HEK293T (cell line): ENCODE results near the gene RBM38.

ENCODE experiments used
- CTCF ChIA-PET: fragments of 350-600 bp; formaldehyde crosslinking; extraction: SDS; loops from one replicate; lab custom pipeline; 2021; ENCODE audit warnings: antibody characterized with exemption, inconsistent platforms; lab: Yijun Ruan, JAX
- POLR2A ChIA-PET: fragments of 350-600 bp; formaldehyde crosslinking; extraction: SDS; loops from one replicate; lab custom pipeline; 2020; ENCODE audit warnings: antibody characterized with exemption, inconsistent platforms; lab: Yijun Ruan, JAX
- DNase-seq: peaks from one replicate; pipeline ENCODE4 v3.0.0; 2012; ENCODE audit warnings: mixed read lengths; ENCODE audit errors: extremely low spot score
- ARNT ChIP-seq: fragments of 450-650 bp; IDR thresholded peaks from 2 replicates; pipeline ENCODE4 v1.6.1; 2017; ENCODE audit warnings: mild to moderate bottlenecking
- BHLHE40 ChIP-seq: fragments of 450-650 bp; IDR thresholded peaks from 2 replicates; pipeline ENCODE4 v1.6.1; 2016; ENCODE audit warnings: mild to moderate bottlenecking, moderate library complexity, borderline replicate concordance
- CTBP1 ChIP-seq: fragments of 450-650 bp; IDR thresholded peaks from 2 replicates; pipeline ENCODE4 v1.6.1; 2016; ENCODE audit warnings: borderline replicate concordance
- ELF4 ChIP-seq: fragments of 450-650 bp; IDR thresholded peaks from 2 replicates; pipeline ENCODE4 v1.6.1; 2017; ENCODE audit warnings: antibody characterized with exemption
- FOXA1 ChIP-seq: fragments of 450-650 bp; IDR thresholded peaks from 2 replicates; pipeline ENCODE4 v1.6.1; 2016; ENCODE audit warnings: mild to moderate bottlenecking
- FOXK2 ChIP-seq: fragments of 450-650 bp; IDR thresholded peaks from 2 replicates; pipeline ENCODE4 v1.6.1; 2016; ENCODE audit warnings: mild to moderate bottlenecking
- FOXM1 ChIP-seq: fragments of 450-650 bp; IDR thresholded peaks from 2 replicates; pipeline ENCODE4 v1.6.1; 2017; ENCODE audit warnings: mild to moderate bottlenecking, borderline replicate concordance
- HDGF ChIP-seq: fragments of 450-650 bp; IDR thresholded peaks from 2 replicates; pipeline ENCODE4 v1.6.1; 2017; ENCODE audit warnings: antibody characterized with exemption, borderline replicate concordance
- L3MBTL2 ChIP-seq: fragments of 450-650 bp; conservative IDR thresholded peaks from 2 replicates; pipeline ENCODE4 v1.6.1; 2016; ENCODE audit warnings: mild to moderate bottlenecking
- LEF1 ChIP-seq: fragments of 450-650 bp; IDR thresholded peaks from 2 replicates; pipeline ENCODE4 v1.6.1; 2017; ENCODE audit warnings: mild to moderate bottlenecking, borderline replicate concordance
- NFRKB ChIP-seq: fragments of 450-650 bp; IDR thresholded peaks from 2 replicates; pipeline ENCODE4 v1.6.1; 2016; ENCODE audit warnings: mild to moderate bottlenecking, moderate library complexity
- SP1 ChIP-seq: fragments of 450-650 bp; IDR thresholded peaks from 2 replicates; pipeline ENCODE4 v1.6.1; 2017
- SUZ12 ChIP-seq: fragments of 450-650 bp; IDR thresholded peaks from 2 replicates; pipeline ENCODE4 v1.6.1; 2016; ENCODE audit warnings: mild to moderate bottlenecking
- TARDBP ChIP-seq: fragments of 450-650 bp; IDR thresholded peaks from 2 replicates; pipeline ENCODE4 v1.6.1; 2016
- ZNF384 ChIP-seq: fragments of 450-650 bp; IDR thresholded peaks from 2 replicates; pipeline ENCODE4 v1.6.1; 2016
- TF ChIP-seq, protein P1 (sequence below): fragments of 450-650 bp; IDR thresholded peaks from 2 replicates; pipeline ENCODE4 v1.6.1; 2016

Gene RBM38

DNA sequence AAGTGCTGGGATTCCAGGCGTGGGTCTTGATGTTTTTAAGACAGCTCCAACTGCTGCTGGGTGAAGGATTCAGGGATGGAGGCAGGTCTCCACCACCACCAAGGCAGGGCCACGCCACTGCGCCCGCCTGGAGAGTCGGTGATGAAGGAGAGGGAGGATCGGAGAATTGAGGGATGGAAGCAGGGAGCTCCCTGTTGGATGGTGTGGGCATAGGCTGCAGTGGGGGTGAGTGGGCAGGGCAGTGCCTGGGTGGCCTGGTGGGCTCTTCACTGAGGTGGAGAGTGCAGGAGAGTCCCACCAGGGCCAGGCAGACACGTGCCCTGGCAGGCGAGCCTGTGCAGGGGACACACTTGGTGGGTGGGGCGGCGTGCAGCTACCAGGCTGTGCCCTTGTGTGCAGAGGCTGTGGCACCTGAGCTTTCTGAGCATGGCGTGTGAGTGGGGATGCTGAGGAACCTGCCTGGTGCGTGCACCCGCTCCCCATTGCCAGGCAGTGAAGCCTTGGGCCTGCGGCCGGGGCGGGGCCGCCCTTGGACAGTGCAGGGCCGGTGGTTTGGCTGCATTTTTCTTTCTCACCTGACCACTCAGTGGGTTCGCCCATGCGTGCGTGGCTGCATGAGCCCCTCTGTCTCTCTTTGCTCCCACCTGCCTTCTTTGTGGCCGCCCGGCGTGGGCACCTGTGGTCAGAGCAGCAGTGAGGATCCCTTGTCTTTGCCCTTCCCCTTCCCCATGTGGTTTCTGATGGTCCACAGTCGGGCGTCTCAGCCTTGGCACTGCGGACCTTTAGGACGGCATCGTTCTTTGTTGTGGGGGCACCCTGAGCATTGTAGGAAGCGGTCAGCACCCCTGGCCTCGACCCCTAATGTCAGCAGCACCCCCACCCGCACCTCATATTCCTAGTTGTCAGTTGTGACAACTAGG is 11.3 kb downstream of the RBM38 start:
- ChIA-PET CTCF (no interaction called here), POLR2A (interaction anchor here (1.0 to 2.9 kb wide), 4 partner anchors 10 to 12 kb away, joined by 3 to 10 read pairs (median 4); partner anchors contain the start of gene RBM38)
- no peak for DNase-seq
- no peak for TF ChIP-seq HDGF
- no peak for TF ChIP-seq NFRKB
- no peak for TF ChIP-seq SUZ12
- no peak for TF ChIP-seq FOXK2
- TF ChIP-seq L3MBTL2, result no peak
- no peak for TF ChIP-seq CTBP1
- TF ChIP-seq SP1, result no peak
- no peak for TF ChIP-seq LEF1

GRCh38 chr20:57403216-57403615 is 12.0 kb downstream of the RBM38 start:
- DNase-seq, result no peak
- POLR2A ChIA-PET, result interaction anchor here (1.0 to 2.9 kb wide), 3 partner anchors 10 to 12 kb away, joined by 3 to 10 read pairs (median 3); partner anchors contain the start of gene RBM38
- no peak for TF ChIP-seq SP1
- no peak for TF ChIP-seq HDGF
- no peak for TF ChIP-seq BHLHE40
- CTCF ChIA-PET, result no interaction called here

GRCh38 chr20:57404006-57404405 is 12.8 kb downstream of the RBM38 start:
- no peak for DNase-seq
- TF ChIP-seq HDGF, result no peak
- TF ChIP-seq L3MBTL2, result no peak
- no peak for TF ChIP-seq FOXK2
- no peak for TF ChIP-seq NFRKB
- TF ChIP-seq CTBP1, result no peak
- no peak for TF ChIP-seq FOXM1
- TF ChIP-seq, protein P1, sequence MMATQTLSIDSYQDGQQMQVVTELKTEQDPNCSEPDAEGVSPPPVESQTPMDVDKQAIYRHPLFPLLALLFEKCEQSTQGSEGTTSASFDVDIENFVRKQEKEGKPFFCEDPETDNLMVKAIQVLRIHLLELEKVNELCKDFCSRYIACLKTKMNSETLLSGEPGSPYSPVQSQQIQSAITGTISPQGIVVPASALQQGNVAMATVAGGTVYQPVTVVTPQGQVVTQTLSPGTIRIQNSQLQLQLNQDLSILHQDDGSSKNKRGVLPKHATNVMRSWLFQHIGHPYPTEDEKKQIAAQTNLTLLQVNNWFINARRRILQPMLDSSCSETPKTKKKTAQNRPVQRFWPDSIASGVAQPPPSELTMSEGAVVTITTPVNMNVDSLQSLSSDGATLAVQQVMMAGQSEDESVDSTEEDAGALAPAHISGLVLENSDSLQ, result no peak
- TF ChIP-seq ZNF384, result no peak
- no peak for TF ChIP-seq ARNT
- no peak for TF ChIP-seq TARDBP
- no peak for TF ChIP-seq LEF1
- no peak for TF ChIP-seq SUZ12
- CTCF ChIA-PET, result no interaction called here
- POLR2A ChIA-PET, result interaction anchor here (1.4 to 2.9 kb wide), 2 partner anchors 9 to 12 kb away, joined by 3 to 10 read pairs; no protein-coding TSS in a partner anchor

DNA sequence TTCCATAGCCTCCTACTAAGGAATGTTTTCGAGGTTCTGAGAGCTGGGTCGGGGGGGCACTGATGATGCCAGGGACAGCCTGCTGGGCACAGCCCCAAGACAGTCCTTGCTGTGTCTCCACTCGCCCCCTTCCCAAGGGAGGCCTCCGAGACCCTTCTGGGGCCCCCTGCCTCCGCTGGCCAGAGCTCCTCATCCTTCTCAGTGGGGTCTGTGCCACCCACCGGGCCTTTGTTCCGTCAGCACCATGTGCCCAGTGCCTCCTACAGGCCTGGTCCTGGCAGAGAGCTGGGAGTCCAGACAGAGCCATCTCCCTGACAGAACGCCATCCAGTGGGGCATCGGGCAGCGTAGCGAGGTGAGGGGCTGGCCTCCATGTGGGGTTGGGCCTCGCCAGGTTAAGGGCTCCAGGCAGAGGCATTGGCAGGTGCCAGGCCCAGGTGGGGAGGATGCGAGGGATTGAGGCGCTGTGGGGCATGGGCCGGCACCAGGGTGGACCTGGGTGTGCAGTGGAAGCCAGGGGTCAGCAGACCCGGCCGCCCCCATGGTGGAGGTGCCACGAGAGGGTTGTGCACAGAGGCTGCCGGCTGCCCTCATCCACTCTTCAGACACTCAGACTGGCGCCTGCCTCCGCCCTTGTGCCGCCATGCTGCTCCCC is 13.3 kb downstream of the RBM38 start:
- no peak for TF ChIP-seq ARNT
- TF ChIP-seq FOXM1, result no peak
- ChIA-PET POLR2A (interaction anchor here (2.9 kb wide), 1 partner anchor 8 kb away, joined by 10 read pairs; no protein-coding TSS in a partner anchor), CTCF (no interaction called here)
- no peak for DNase-seq

- TF ChIP-seq ZNF384 (no peak), BHLHE40 (no peak), SP1 (no peak), L3MBTL2 (no peak), SUZ12 (no peak), FOXM1 (no peak), ELF4 (no peak), LEF1 (no peak)
- ChIA-PET POLR2A (no interaction called here), CTCF (no interaction called here)
- no peak for DNase-seq
Observed at GRCh38 chr20:57405236-57406016, 14.2 kb downstream of the RBM38 start.

- TF ChIP-seq CTBP1 (no peak), FOXK2 (no peak), FOXM1 (no peak), L3MBTL2 (no peak), ARNT (no peak), LEF1 (no peak), ELF4 (no peak), SUZ12 (no peak), NFRKB (no peak), FOXA1 (no peak), HDGF (no peak), TARDBP (no peak)
- no peak for DNase-seq
- ChIA-PET CTCF (interaction anchor here (0.6 kb wide), 1 partner anchor 20 kb away, joined by 3 read pairs; no protein-coding TSS in a partner anchor), POLR2A (interaction anchor here (1.1 kb wide), 1 partner anchor 17 kb away, joined by 3 read pairs; the partner anchor contains the start of gene RBM38)
Observed at GRCh38 chr20:57407541-57407956, 16.4 kb downstream of the RBM38 start.
